Stimulated activated CD8-positive, alpha-beta memory T cell treated with anti-CD3 and anti-CD28 coated beads, Interleukin-7, amount 100 ng/mL, for 4 hours (primary cell): Measurements from ENCODE around the gene MESP1.
"Not testable (repeated sequence)": the region's sequence is repeated elsewhere in the genome, so short reads cannot be mapped to it uniquely, and the experiment has no call there.

Experiments used
- DNase-seq, 2 donors: peaks; one replicate each; pipeline ENCODE4 v3.0.0-alpha.2; 2020; ENCODE audit warnings: low read depth in 2 of 2

The MESP1 gene, protein sequence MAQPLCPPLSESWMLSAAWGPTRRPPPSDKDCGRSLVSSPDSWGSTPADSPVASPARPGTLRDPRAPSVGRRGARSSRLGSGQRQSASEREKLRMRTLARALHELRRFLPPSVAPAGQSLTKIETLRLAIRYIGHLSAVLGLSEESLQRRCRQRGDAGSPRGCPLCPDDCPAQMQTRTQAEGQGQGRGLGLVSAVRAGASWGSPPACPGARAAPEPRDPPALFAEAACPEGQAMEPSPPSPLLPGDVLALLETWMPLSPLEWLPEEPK

DNA sequence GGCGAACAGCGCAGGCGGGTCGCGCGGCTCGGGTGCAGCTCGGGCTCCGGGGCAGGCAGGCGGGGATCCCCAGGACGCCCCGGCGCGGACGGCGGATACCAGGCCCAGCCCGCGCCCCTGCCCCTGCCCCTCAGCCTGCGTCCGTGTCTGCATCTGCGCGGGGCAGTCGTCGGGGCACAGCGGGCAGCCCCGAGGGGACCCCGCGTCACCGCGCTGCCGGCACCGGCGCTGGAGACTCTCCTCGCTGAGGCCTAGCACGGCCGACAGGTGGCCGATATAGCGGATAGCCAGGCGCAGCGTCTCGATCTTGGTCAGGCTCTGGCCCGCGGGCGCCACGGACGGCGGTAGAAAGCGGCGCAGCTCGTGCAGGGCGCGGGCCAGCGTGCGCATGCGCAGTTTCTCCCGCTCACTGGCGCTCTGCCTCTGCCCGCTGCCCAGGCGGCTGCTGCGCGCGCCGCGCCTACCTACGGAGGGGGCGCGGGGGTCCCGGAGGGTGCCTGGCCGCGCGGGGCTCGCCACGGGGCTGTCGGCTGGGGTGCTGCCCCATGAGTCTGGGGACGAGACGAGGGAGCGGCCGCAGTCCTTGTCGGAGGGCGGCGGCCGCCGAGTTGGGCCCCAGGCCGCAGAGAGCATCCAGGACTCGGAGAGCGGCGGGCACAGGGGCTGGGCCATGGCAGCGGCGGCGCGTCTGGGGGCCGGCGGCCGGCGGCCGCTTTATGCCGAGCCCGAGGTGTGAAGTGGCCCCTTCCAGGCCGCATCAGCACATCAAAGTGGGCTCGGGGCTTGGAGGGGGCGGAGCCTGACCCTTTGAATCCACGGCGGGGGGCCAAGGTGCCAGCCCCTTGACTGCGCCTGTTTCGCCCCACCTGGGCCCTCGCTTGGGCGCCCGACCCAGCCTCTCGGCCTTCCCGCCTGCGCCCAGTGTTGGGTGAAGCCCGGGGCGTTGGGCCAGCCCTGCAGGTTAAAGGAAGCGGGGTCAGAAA lies at the start of gene MESP1:
MESP1 (minus strand) TSS at position 690 of the 983 bp plus-strand sequence; CDS start at position 672, 18 bp downstream.
- DNase-seq = peak; percentile 59 to 83

DNA sequence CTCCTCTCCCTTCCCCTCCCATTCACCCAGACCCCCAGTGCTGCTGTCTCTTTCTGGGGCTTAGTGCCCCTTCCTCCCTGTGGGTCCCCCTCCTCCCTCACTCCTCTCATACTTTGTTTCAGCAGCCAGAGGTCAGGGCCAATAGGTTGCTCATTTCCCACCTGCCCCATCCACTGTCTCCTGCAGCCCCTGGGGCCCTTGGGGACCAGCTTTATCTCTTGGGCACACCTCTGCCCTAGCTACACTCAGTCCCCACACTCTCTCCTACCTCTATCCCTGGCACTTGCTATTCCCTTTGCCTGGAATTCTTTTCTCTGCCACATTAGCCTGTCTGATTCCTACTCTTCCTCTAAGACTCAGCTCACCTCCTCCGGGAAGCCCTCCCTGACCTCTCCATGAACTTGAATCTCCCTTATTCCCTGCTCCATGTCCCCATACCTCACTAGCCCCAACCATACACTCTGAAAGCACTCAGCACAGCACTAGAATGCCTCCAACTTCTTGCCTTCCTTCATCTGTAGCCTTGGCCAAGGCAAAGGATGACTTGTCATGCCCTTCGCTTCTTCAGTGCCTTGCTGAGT lies 49.0 kb upstream of the MESP1 start:
- no peak for DNase-seq

DNA sequence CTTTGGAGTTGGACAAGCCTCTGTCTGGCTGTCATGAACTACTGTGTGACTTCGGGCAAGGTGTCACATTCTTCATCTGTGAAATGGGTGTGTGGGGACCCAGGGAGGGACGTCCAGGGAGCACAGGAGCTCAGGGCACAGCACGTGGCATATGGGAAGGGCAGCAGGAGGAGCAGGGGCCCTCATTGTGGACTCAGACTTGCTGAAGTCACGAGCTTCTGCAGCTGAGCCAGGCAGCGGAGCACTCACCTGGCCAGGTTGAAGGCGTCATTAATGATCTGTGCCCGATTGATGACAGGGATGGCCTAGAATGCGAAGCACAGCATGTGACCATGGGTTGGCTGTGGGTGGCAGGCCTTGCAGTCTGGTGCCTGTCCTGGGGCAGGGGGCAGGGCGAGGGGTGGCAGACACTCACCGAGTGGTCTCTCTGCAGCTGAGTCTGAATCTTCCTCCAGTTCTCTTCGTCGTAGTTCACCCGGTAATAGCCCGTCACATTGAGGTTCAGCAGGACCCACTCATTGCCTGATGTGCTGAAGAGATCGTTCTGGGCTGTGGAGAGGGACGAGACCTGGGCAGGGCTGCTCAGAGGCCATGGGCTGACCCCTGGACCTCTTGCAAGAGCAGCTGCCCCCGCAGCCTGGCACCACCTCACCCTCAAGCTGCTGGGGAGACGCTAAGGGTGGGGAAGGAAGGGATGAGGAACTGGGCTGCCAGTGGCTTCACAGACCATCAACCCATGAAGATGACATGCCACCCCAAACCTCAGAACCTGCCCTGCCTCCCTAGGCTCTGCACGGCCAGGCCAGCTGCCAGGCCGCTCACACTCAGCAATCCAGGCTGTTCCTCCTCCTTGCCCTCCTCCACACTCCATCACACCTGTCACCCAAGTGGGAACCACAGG lies 48.2 kb upstream of the MESP1 start:
- DNase-seq = no peak

DNA sequence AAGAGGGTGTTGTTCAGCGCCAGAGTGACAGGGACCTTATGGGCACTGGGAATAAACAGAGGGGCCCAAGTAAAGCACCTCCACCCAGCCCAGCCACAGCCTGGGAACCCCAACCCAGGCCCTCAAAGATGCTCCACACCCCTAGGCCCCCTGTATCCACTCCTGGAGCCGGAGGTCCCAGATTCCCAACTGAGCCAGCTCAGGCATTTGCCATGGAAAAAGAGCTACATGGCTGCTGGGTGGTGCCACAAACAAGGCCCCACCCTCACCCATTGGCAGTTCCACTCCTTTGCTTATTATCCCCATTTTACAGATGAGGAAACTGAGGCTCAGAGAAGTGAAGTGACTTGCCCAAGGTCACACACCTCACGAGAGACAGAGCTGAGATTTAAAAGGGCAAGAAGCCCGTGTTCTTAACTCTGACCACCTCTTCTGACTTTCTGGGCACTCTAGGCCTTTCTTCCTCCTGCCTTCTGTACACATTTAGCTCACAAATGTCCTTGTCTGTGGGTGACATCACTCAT lies 46.7 kb upstream of the MESP1 start:
- DNase-seq = no peak

DNA sequence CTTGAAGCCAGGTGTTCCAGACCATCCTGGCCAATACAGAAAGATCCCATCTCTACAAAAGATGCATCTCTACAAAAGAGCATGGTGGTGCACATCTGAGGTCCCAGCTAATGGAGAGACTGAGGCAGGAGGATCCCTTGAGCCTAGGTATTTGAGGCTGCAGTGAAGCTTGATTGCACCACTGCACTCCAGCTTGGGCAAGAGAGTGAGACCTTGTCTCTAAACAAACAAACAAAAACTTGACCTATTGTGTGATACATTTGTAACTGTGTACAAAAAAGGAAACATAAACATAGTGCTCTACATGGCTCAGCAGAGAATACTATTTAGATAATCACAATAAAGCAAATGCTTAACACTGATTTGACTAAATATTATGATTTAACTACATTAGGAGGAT lies 44.9 kb upstream of the MESP1 start:
- DNase-seq = no peak

DNA sequence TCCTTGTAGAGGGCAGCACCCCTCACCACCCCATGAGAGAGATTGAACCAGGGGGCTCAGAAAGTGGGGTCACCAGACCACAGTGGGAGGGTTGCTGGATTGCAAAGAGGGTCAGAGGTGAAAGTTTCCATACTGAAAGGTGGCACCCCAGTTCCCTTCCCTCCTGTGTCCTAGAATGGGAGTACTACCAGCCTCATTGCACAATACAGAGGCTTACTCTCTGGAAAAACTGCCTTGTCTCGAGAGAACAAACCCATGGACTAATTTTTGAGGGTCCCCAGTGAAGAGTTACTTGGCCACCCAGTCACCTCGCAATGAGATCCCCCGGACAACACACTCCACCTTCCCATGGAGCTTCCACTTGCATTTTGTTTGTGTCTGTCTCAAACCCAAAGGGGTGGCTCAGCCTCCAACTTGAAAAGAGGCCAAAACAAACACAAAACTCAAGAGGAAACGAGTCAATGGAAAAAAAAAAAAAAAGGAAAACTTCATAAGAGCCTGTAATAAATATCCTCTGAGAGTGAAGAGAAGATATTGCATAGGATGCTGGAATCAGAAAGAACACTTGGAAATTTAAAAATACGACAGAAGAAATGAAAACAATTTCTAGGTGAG lies 43.7 kb upstream of the MESP1 start:
- DNase-seq = no peak

DNA sequence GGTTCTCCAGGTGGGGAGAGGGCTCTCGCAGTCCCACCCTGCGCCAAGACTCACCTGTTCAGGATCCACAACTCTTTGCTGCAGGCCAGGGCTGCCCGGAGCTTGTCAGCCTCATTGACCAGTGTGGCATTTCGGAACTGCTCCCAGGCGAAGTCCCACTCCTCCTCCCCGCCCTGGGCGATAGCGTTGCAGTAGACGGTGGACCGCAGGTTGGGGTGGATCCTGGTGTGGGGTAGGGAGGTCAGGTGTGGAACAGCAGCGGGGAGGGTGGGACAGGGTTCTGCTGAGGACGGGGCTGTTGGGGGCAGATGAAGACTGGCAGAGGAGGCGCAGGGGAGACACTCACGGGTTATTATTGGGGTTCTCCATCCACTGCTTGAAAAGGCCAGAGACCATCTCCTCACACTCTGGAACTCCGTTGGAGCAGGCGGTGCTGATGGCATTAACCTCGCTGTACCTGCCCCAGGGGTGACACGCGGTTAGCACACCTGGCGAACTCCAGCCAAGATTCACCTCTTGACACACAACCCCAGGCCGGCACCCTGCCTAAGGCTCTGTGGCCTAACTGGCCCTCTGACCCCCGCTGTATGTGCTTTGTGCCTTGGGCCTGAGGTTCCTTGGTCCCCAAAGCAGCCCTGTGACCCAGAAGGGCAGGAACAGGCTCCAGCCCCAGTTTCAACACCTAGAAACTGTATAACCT lies 41.2 kb upstream of the MESP1 start:
- DNase-seq = no peak

DNA sequence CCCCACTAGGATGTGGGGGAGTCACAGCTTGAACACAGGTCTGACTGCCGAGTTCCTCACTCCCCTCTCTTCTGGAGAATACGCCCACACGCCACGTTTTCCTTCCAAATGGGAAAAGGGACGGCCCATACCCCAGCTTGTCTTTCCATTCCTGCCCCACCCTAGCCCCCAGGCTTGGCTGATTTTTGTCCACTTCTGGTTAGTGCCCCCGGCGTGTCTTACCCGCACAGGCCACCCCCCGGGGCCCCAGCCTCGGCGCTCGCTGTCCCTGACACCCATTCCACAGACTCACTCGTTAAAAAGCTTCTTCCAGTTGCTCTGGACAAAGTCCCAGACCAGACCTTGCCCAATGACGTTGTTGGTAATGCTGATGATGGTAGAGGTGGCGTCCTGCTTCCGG lies 39.6 kb upstream of the MESP1 start:
- DNase-seq = no peak

DNA sequence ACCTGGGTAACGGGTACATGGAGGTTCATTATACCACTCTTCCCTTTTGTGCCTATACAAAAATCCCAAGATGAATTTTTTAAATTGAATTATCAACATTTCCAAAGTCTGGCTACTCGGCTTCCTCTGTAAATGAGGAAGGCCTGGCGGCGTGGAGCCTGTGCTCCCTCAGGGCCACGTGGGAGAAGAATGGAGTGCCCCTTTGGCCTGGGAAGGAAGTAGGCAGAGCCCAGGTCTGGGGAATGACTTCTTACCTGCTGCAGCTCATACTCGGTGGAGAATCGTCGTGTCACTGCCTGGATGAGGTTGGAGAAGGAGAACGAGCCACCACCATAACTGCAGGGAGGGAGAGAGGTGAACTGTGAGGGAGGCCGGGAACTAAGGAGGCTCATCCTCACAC lies 39.2 kb upstream of the MESP1 start:
- no peak for DNase-seq

DNA sequence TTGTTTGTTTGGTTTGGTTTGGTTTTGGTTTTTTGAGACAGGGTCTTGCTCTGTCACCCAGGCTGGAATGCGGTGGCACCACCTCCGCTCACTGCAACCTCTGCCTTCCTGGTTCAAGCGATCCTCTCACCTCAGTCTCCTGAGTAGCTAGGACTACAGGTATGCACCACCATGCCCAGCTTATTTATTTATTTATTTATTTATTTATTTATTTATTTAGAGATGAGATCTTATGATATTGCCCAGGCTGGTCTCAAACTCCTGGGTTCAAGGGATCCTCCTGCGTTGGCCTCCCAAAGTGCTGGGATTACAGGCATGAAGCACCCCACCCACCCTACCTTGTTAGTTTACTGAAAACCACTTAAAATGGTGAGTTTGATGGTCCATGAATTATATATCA lies 37.5 kb upstream of the MESP1 start:
- not testable (repeated sequence) for DNase-seq

DNA sequence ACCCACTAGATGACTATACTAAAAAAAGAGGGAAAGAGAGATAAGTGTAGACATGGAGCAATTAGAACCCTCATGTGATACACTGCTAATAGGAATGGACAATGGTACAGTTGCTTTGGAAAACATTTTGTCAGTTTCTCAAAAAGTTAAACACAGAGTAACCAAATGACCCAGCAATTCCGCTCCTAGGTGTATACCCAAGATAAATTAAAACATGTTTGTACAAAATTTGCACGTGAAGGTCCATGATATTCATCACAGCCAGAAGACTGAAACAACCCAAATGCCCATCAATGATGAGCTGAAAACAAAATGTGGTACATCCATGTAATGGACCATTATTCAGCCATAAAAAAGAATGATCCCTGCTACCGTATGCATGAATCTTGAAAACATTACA lies 36.9 kb upstream of the MESP1 start:
- DNase-seq = no peak

DNA sequence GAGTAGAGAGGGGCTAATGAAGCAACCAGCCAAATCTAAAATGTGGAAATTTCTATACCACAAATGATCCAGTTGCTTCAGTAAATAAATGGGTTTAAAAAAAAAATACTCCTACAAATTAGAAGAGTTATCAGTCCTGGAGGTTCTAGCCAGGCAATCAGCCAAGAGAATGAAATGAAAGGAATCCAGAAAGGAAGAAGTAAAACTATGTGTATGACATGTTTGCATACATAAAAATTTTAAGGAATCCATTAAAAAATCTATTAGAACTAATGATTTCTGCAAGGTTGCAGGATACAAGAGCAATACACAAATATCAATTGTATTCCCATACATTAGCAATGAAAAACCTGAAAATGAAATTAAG lies 34.7 kb upstream of the MESP1 start:
- no peak for DNase-seq

DNA sequence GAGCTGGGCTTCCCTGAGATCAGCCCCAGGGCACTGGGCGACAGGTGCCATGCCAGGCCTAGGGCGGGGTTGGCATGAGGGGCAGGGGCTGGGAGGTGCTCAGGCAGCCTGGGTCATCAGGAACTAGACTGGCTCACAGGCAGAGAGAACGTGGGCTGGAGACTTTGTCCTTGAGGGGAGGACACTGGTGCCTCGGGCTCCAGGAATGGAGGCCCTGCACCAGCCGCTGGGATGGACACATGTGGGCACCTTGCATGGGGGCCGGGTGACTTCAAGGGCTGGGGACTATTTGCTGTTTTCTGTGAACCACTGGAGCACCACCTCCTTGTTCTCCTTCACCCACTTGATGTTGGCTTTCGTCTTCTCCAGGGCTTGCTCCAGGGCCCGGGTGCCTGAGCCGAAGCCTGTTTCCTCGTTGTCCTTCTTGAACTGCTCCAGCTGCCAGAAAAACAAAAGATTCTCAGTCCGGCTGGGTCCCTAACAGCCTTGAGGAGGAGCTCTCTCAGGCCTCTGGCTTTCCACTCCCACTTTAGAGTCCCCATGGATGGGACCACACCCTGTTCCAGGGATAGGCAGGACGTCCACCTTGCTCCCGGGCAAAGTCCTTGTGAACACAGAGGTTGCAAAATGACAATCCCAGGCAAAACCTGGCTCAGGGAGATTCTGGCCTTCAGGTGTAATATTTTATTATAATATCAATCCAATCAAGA lies 34.2 kb upstream of the MESP1 start:
- DNase-seq = no peak

DNA sequence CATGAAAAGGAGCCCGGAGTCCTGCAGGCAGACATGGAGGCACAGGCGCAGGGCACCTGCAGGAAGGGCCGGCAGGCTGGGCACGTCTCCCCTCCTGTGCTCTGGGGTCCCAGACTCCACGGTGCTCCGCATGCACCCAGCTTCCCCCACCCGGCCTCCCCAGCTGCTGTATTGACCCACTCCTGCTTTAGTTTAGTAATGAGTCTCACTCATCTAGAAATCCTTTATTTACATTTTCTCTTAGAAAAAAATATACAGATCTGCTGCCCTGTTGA lies 33.6 kb upstream of the MESP1 start:
- no peak for DNase-seq

DNA sequence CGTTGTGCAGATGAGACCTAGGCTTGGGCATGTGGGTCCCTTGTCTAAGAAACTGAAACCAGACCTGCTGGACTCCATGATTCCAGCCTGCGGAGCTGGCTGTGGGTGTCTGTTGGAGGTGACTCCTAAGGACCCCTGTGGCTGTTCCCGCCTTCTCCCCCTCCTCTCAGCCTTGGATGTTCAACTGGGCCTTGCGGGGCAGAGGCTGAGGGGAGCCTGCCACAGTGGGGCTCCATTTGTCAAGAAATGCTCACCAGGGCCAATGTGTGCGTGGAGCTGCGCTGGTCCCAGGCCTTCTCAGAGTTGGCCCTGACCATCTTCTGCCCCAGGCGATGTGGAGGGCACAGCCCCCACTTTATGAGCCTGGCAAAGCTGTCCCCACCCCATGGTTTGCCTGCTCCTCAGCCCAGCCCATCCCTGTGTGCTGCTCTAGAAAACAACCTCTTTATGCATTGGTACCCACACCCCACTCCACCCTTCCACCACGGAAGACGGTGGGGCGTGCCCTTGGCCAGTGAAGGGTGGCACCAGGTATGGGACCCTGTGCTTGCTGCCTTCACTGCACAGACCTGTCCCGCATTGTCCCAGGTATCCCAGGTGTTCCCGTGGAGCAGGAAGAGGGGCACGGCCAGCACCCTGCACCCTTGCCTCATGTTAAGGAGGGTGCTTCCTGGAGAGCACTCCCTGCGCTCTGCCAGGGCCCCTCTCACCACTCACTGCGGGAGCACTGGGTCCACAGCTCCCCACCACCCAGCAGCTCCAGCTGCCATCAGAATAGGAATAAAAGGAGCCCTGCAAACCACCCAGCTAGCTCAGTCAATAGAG lies 33.0 kb upstream of the MESP1 start:
- no peak for DNase-seq

DNA sequence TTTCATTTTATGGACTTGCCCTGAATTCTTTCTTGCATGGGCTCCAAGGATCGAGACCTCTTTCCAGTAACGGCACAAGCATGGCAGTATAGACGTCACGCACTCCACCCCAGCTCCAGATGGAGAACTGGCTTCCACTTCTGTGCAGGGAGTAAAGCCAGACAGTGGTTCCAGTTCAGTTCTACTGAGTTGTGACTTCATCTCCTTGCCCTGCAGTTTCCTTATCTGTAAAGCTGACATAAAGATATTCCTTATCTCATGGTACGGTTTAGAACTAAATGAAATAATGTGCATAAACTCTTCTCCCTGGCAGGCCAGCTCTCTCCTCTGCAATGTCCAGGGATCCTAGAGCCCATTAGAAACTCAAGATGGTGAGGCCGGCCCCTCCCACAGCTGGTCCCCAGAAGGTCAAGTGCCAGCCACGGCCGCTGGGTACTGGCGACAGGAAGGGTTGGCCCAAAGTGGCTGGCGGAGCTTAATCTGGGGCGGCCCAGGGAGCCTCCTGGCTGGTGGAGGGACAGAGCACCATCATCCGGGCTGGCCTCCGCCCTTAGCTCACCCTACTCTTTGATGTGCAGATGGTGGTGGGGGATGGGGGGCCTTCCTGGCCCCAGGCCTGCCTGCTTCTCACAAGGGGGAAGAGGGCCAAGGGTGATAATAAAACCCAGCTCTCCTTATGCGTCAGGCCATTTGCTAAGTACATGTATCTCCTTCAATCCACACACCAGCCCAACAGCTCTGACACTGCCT lies 32.2 kb upstream of the MESP1 start:
- no peak for DNase-seq

DNA sequence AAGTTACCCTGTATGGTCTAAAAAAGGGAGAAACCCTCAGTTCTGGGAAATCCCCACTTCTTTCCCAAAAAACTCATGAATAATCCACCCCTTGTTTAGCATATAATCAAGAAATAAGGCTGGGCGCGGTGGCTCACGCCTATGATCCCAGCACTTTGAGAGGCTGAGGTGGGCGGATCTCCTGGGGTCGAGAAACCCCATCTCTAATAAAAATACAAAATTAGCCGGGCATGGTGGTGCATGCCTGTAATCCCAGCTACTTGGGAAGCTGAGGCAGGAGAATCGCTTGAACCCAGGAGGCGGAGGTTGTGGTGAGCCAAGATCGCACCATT lies 31.5 kb upstream of the MESP1 start:
- not testable (repeated sequence) for DNase-seq

DNA sequence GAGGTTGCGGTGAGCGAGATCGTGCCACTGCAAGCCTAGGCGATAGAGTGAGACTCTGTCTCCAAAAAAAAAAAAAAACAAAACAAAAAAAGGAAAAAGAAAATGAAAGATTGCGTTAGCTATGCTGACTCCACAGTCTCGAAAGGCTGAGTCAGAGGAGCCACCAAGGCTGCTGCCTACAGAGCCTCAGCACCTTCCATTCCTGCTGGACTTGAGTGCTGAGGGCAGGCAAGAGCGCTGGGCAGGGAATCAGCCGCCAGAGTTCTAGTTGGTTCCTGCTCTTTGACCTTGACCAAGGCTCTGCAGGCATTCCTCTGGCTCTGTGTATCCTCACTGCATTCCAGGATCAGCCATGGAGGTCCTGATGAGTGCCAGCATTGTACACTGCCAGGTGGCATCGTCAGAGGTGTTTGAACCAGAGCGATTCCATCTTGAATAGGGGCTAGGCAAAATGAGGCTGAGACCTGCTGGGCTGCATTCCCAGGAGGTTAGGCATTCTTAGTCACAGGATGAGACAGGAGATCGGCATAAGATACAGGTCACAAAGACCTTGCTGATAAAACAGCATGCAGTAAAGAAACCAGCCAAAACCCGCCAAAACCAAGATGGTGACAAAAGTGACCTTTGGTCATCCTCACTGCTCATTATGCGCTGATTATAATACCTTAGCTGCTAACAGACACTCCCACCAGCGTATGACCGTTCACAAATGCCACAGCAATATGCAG lies 31.0 kb upstream of the MESP1 start:
- DNase-seq = no peak
